ENCODE results near the gene ETV3L. TPM values are rescaled to one million over a fixed set of nuclear protein-coding genes. Genes with fewer than 3 reads are reported as not detected.
A peak's percentile ranks its signal among the peaks of the same experiment; 100 is the strongest.

The ETV3L gene
- total RNA-seq, 2 donors from 2014 or later, result 0.26 TPM; not detected in 1

GRCh38 chr1:157133426-157133825 lies 33.8 kb upstream of the ETV3L start:
- 89% methylated on average over 2 of the region's 2 CpGs; no CpG with 5 or more reads in 1 of the 2 experiments for WGBS, 2 experiments (ENCODE audit: insufficient coverage in 1 of 2, insufficient read length in 1 of 2)
- H3K36me3 ChIP-seq (ENCODE audit: control insufficient read depth, insufficient read depth, low read length), result peaks cover 72% of the 10 kb centered on the region

GRCh38 chr1:157132616-157133167 lies 33.1 kb upstream of the ETV3L start:
- peak overlapping the region; percentile 15 for H3K4me3 ChIP-seq (ENCODE audit: low read length)
- no peaks in the 10 kb centered on the region for H3K9me3 ChIP-seq (ENCODE audit: control insufficient read depth, low read length)
- H3K4me3 Mint-ChIP-seq, result no peak overlapping the region
- H3K27ac Mint-ChIP-seq, result no peak overlapping the region
- 44 to 67% methylated on average over 2 of the region's 2 CpGs for WGBS, 2 experiments (ENCODE audit: insufficient coverage in 1 of 2, insufficient read length in 1 of 2)
- no peak for DNase-seq
- H3K27me3 Mint-ChIP-seq (ENCODE audit: insufficient read depth), result no peaks in the 10 kb centered on the region
- H3K27me3 ChIP-seq (ENCODE audit: control insufficient read depth, insufficient read depth, low read length, poor library complexity, severe bottlenecking), result no peaks in the 10 kb centered on the region
- H3K9ac ChIP-seq (ENCODE audit: extremely low read depth, low read length, poor library complexity, severe bottlenecking), result peak overlapping the region; percentile 42
- TF ChIP-seq CTCF (conservative IDR thresholded peaks at IDR 0.05), result no peak
- peaks cover 34% of the 10 kb centered on the region for H3K4me1 ChIP-seq (ENCODE audit: control insufficient read depth, insufficient read depth, low read length)
- peaks cover 79% of the 10 kb centered on the region for H3K36me3 ChIP-seq (ENCODE audit: control insufficient read depth, insufficient read depth, low read length)
- peaks cover 66% of the 10 kb centered on the region for H3K4me1 Mint-ChIP-seq
- no peaks in the 10 kb centered on the region for H3K9me3 Mint-ChIP-seq
- H3K27ac ChIP-seq (ENCODE audit: low read depth, low read length), result peak overlapping the region; percentile 20
- peaks cover 58% of the 10 kb centered on the region for H3K36me3 Mint-ChIP-seq (ENCODE audit: low read depth)

More at GRCh38 chr1:157133426-157133825, 33.8 kb upstream of the ETV3L start:
- Mint-ChIP-seq H3K4me1 (peaks cover 59% of the 10 kb centered on the region), H3K27ac (no peak overlapping the region), H3K27me3 (ENCODE audit: insufficient read depth) (no peaks in the 10 kb centered on the region), H3K9me3 (no peaks in the 10 kb centered on the region), H3K36me3 (ENCODE audit: low read depth) (peaks cover 50% of the 10 kb centered on the region), H3K4me3 (no peak overlapping the region)
- TF ChIP-seq CTCF (conservative IDR thresholded peaks at IDR 0.05), result no peak
- H3K9ac ChIP-seq (ENCODE audit: extremely low read depth, low read length, poor library complexity, severe bottlenecking), result no peak overlapping the region
- DNase-seq, result no peak
- no peaks in the 10 kb centered on the region for H3K9me3 ChIP-seq (ENCODE audit: control insufficient read depth, low read length)
- H3K4me3 ChIP-seq (ENCODE audit: low read length), result peak overlapping the region; percentile 15
- H3K27me3 ChIP-seq (ENCODE audit: control insufficient read depth, insufficient read depth, low read length, poor library complexity, severe bottlenecking), result no peaks in the 10 kb centered on the region
- no peak overlapping the region for H3K27ac ChIP-seq (ENCODE audit: low read depth, low read length)
- peaks cover 31% of the 10 kb centered on the region for H3K4me1 ChIP-seq (ENCODE audit: control insufficient read depth, insufficient read depth, low read length)

GRCh38 chr1:157132111-157132510 lies 32.5 kb upstream of the ETV3L start:
- H3K27me3 Mint-ChIP-seq (ENCODE audit: insufficient read depth), result no peaks in the 10 kb centered on the region
- Histone ChIP-seq H3K4me3 (ENCODE audit: low read length) (peak overlapping the region; percentile 15), H3K27ac (ENCODE audit: low read depth, low read length) (peak overlapping the region; percentile 20), H3K9me3 (ENCODE audit: control insufficient read depth, low read length) (no peaks in the 10 kb centered on the region), H3K9ac (ENCODE audit: extremely low read depth, low read length, poor library complexity, severe bottlenecking) (peak overlapping the region; percentile 42), H3K27me3 (ENCODE audit: control insufficient read depth, insufficient read depth, low read length, poor library complexity, severe bottlenecking) (no peaks in the 10 kb centered on the region), H3K4me1 (ENCODE audit: control insufficient read depth, insufficient read depth, low read length) (peaks cover 34% of the 10 kb centered on the region), H3K36me3 (ENCODE audit: control insufficient read depth, insufficient read depth, low read length) (peaks cover 85% of the 10 kb centered on the region)
- H3K27ac Mint-ChIP-seq, result peak overlapping the region; percentile 40
- peaks cover 66% of the 10 kb centered on the region for H3K4me1 Mint-ChIP-seq
- no peak overlapping the region for H3K4me3 Mint-ChIP-seq
- no peaks in the 10 kb centered on the region for H3K9me3 Mint-ChIP-seq
- WGBS, 2 experiments (ENCODE audit: insufficient coverage in 1 of 2, insufficient read length in 1 of 2), result 76 to 97% methylated on average over 4 to 5 of the region's 5 CpGs
- H3K36me3 Mint-ChIP-seq (ENCODE audit: low read depth), result peaks cover 62% of the 10 kb centered on the region
- no peak for TF ChIP-seq CTCF (conservative IDR thresholded peaks at IDR 0.05)
- no peak for DNase-seq
